MM.1S (cell line): ENCODE data around the gene MRPL2.

Experiments used
- CTCF ChIP-seq: fragments of 300-600 bp; sonication (generic); IDR thresholded peaks from 2 replicates; pipeline ENCODE4 v1.5.1; 2016; ENCODE audit warnings: antibody characterized with exemption, low read length, mixed read lengths
- EZH2phosphoT487 ChIP-seq: fragments of 300-600 bp; sonication (generic); IDR thresholded peaks from 2 replicates; pipeline ENCODE4 v1.6.1; 2018; ENCODE audit warnings: antibody characterized with exemption, low read length

DNA sequence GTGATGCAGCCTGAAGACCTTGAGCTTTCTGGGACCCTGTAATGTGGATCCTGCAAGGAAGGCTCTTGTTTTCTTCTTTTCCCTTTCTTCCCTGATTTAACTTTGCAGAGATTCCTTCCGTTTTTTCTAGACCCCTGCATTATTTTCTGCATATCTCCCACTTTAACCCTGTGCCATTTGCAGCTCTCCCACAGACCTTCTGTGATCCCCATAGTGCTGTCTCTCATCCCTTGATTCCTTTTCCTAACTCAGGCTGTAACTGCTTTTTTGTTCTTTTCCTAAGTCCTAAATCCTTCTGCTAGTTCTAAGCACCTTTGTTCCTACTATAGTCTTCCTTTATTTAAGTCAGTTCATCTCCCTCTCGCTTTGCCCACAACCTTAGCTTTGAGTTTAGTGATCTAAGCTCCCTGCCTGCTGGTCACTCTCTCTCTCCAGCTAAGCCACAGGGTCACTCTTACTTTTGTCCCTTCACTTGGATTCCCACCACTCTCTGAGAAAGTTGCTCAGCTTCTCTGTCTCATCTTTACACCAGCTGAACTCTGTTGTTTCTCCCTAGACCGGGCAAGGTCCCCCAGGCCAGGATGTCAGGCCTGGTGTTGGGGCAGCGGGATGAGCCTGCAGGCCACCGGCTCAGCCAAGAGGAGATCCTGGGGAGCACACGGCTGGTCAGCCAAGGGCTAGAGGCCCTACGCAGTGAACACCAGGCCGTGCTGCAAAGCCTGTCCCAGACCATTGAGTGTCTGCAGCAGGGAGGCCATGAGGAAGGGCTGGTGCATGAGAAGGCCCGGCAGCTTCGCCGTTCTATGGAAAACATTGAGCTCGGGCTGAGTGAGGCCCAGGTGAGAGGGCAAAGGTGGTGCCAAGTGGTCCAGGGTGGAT is 1.8 kb upstream of the MRPL2 start:
- no peak for TF ChIP-seq CTCF
- TF ChIP-seq EZH2phosphoT487 = no peak
